ENCODE data around the gene SELENOF. TPM values are rescaled to one million over a fixed set of nuclear protein-coding genes. Genes with fewer than 3 reads are reported as not detected.
A peak's percentile ranks its signal among the peaks of the same experiment; 100 is the strongest.

The SELENOF gene
- total and polyA plus RNA-seq, 2 donors from 2014 or later = 207 to 239 TPM

DNA sequence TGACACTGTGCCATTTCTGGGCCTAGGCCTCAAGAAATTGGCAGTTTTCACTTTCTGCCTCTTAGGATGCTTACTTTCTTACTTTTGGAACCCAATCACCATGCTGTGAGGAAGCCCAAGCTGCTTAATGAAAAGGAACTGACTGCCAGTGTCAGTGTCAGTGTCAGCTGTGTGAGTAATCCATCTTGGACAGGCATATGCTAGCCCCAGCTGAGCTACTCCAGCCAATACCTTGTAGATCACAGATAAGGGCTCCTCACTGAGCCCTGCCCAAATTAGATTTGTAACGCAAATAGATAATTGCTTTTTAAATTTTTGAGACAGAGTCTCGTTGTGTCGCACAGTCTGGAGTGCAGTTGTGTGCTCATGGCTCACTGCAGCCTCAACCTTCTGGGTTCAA, 59.6 kb downstream of the SELENOF start:
- FAIRE-seq (no peak), DNase-seq (no peak)
- no peak overlapping the region for H3K4me3 ChIP-seq (ENCODE audit: low read length in 3 of 3)
- intact Hi-C loops (cut with DNase I) = no loop called here
- no peaks in the 10 kb centered on the region for H3K36me3 ChIP-seq (ENCODE audit: control insufficient read depth in 2 of 3, insufficient read depth in 3 of 3, low read length in 3 of 3)
- TF ChIP-seq, protein P1, sequence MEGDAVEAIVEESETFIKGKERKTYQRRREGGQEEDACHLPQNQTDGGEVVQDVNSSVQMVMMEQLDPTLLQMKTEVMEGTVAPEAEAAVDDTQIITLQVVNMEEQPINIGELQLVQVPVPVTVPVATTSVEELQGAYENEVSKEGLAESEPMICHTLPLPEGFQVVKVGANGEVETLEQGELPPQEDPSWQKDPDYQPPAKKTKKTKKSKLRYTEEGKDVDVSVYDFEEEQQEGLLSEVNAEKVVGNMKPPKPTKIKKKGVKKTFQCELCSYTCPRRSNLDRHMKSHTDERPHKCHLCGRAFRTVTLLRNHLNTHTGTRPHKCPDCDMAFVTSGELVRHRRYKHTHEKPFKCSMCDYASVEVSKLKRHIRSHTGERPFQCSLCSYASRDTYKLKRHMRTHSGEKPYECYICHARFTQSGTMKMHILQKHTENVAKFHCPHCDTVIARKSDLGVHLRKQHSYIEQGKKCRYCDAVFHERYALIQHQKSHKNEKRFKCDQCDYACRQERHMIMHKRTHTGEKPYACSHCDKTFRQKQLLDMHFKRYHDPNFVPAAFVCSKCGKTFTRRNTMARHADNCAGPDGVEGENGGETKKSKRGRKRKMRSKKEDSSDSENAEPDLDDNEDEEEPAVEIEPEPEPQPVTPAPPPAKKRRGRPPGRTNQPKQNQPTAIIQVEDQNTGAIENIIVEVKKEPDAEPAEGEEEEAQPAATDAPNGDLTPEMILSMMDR (IDR thresholded peaks at IDR 0.05; ENCODE audit: borderline replicate concordance, extremely low read depth, insufficient read depth) = no peak
- H3K27ac ChIP-seq (ENCODE audit: low read depth in 2 of 2, low read length in 2 of 2) = no peak overlapping the region
- H3K4me1 ChIP-seq (ENCODE audit: control insufficient read depth in 2 of 3, insufficient read depth in 2 of 3, low read depth in 1 of 3, low read length in 3 of 3) = no peaks in the 10 kb centered on the region
- H3K27me3 ChIP-seq (ENCODE audit: control insufficient read depth, insufficient read depth, low read length) = no peaks in the 10 kb centered on the region
- no peaks in the 10 kb centered on the region for H3K9me3 ChIP-seq (ENCODE audit: control insufficient read depth in 2 of 3, insufficient read depth in 1 of 3, low read length in 3 of 3)
- H3K9ac ChIP-seq (ENCODE audit: low read length in 3 of 3) = no peak overlapping the region

DNA sequence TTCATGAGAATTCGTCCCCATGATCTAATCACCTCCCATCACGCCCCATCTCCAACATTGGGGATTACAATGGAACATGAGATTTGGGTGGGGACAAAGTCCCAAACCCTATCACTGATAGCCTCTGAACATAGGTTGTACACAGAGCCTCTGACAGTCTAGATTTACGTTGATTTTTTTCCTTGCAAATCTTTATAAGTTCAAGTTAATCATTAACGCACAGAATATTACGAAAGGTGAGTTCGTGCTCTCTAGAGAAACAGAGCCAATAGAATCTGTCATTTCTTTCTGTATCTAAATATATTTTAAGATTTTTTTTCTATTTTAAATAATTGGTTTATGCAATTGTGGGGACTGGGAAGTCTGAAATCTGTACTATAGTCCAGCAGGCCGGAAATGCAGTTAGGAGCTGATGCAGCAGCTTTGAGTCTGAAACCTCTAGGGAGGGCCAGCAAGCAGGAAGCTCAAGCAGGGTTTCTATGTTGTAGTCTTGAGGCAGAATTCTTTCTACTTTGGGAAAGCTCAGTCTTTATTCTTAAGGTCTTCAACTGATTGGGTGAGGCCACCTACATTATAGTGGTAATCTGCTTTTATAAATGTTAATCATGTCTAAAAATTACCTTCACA, 61.0 kb downstream of the SELENOF start:
- H3K9me3 ChIP-seq (ENCODE audit: control insufficient read depth in 2 of 3, insufficient read depth in 1 of 3, low read length in 3 of 3) = no peaks in the 10 kb centered on the region
- no peaks in the 10 kb centered on the region for H3K36me3 ChIP-seq (ENCODE audit: control insufficient read depth in 2 of 3, insufficient read depth in 3 of 3, low read length in 3 of 3)
- intact Hi-C loops (cut with DNase I) = no loop called here
- H3K4me3 ChIP-seq (ENCODE audit: low read length in 3 of 3) = no peak overlapping the region
- no peaks in the 10 kb centered on the region for H3K27me3 ChIP-seq (ENCODE audit: control insufficient read depth, insufficient read depth, low read length)
- H3K4me1 ChIP-seq (ENCODE audit: control insufficient read depth in 2 of 3, insufficient read depth in 2 of 3, low read depth in 1 of 3, low read length in 3 of 3) = no peaks in the 10 kb centered on the region
- TF ChIP-seq, protein P1 (IDR thresholded peaks at IDR 0.05; ENCODE audit: borderline replicate concordance, extremely low read depth, insufficient read depth) = no peak
- DNase-seq = no peak
- H3K27ac ChIP-seq (ENCODE audit: low read depth in 2 of 2, low read length in 2 of 2) = no peak overlapping the region
- FAIRE-seq = no peak
- H3K9ac ChIP-seq (ENCODE audit: low read length in 3 of 3) = no peak overlapping the region

DNA sequence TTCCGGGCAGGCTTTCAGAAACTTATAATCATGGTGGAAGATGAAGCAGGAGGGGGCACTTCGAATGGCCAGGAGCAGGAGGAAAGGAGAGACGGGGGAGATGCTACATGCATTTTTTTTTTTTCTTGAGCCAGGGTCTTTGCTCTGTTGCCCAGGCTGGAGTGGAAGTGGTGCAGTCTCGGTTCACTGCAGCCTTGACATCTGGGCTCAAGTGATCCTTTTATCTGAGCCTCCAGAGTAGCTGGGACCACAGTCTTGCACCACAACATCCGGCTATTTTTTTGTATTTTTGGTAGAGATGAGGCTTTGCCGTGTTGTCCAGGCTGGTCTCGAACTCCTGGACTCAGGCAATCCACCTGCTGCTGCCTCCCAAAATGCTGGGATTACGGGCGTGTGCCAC, 61.6 kb downstream of the SELENOF start:
- Histone ChIP-seq H3K4me3 (ENCODE audit: low read length in 3 of 3) (no peak overlapping the region), H3K9ac (ENCODE audit: low read length in 3 of 3) (no peak overlapping the region), H3K36me3 (ENCODE audit: control insufficient read depth in 2 of 3, insufficient read depth in 3 of 3, low read length in 3 of 3) (no peaks in the 10 kb centered on the region), H3K27me3 (ENCODE audit: control insufficient read depth, insufficient read depth, low read length) (no peaks in the 10 kb centered on the region), H3K4me1 (ENCODE audit: control insufficient read depth in 2 of 3, insufficient read depth in 2 of 3, low read depth in 1 of 3, low read length in 3 of 3) (no peaks in the 10 kb centered on the region), H3K9me3 (ENCODE audit: control insufficient read depth in 2 of 3, insufficient read depth in 1 of 3, low read length in 3 of 3) (no peaks in the 10 kb centered on the region), H3K27ac (ENCODE audit: low read depth in 2 of 2, low read length in 2 of 2) (no peak overlapping the region)
- DNase-seq (peak in 2 of 5 donors; percentile 7 to 11), FAIRE-seq (no peak)
- intact Hi-C loops (cut with DNase I) = no loop called here
- TF ChIP-seq, protein P1 (IDR thresholded peaks at IDR 0.05; ENCODE audit: borderline replicate concordance, extremely low read depth, insufficient read depth) = no peak

DNA sequence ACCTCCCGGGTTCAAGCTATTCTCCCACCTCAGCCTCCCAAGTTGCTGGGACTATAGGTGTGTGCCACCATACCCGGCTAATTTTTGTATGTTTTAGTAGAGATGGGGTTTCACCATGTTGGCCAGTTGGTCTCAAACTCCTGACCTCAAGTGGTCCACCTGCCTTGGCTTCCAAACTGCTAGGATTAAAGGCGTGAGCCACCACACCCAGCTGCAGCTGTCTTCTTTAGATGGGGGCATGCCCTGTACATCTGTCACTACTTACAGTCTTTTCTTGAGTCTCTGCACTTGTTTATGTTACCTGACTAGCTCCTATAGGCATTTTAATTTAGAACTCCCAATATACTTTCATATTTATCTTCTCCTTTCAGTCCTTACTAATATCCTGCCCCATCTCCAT, 64.2 kb downstream of the SELENOF start:
- TF ChIP-seq, protein P1 (IDR thresholded peaks at IDR 0.05; ENCODE audit: borderline replicate concordance, extremely low read depth, insufficient read depth) = no peak
- no peaks in the 10 kb centered on the region for H3K27me3 ChIP-seq (ENCODE audit: control insufficient read depth, insufficient read depth, low read length)
- intact Hi-C loops (cut with DNase I) = no loop called here
- H3K9me3 ChIP-seq (ENCODE audit: control insufficient read depth in 2 of 3, insufficient read depth in 1 of 3, low read length in 3 of 3) = no peaks in the 10 kb centered on the region
- H3K9ac ChIP-seq (ENCODE audit: low read length in 3 of 3) = no peak overlapping the region
- H3K4me3 ChIP-seq (ENCODE audit: low read length in 3 of 3) = no peak overlapping the region
- FAIRE-seq (no peak), DNase-seq (no peak)
- H3K4me1 ChIP-seq (ENCODE audit: control insufficient read depth in 2 of 3, insufficient read depth in 2 of 3, low read depth in 1 of 3, low read length in 3 of 3) = no peaks in the 10 kb centered on the region
- no peaks in the 10 kb centered on the region for H3K36me3 ChIP-seq (ENCODE audit: control insufficient read depth in 2 of 3, insufficient read depth in 3 of 3, low read length in 3 of 3)
- no peak overlapping the region for H3K27ac ChIP-seq (ENCODE audit: low read depth in 2 of 2, low read length in 2 of 2)

Measured in kidney (tissue), 14 donors.